HEK293T (cell line): Measurements from ENCODE around the gene INTS2.

ENCODE experiments used
- ARNT ChIP-seq: fragments of 450-650 bp; IDR thresholded peaks from 2 replicates; pipeline ENCODE4 v1.6.1; 2017; ENCODE audit warnings: mild to moderate bottlenecking
- FOXK2 ChIP-seq: fragments of 450-650 bp; IDR thresholded peaks from 2 replicates; pipeline ENCODE4 v1.6.1; 2016; ENCODE audit warnings: mild to moderate bottlenecking
- FOXM1 ChIP-seq: fragments of 450-650 bp; IDR thresholded peaks from 2 replicates; pipeline ENCODE4 v1.6.1; 2017; ENCODE audit warnings: mild to moderate bottlenecking, borderline replicate concordance
- HDGF ChIP-seq: fragments of 450-650 bp; IDR thresholded peaks from 2 replicates; pipeline ENCODE4 v1.6.1; 2017; ENCODE audit warnings: antibody characterized with exemption, borderline replicate concordance
- L3MBTL2 ChIP-seq: fragments of 450-650 bp; conservative IDR thresholded peaks from 2 replicates; pipeline ENCODE4 v1.6.1; 2016; ENCODE audit warnings: mild to moderate bottlenecking
- NFRKB ChIP-seq: fragments of 450-650 bp; IDR thresholded peaks from 2 replicates; pipeline ENCODE4 v1.6.1; 2016; ENCODE audit warnings: mild to moderate bottlenecking, moderate library complexity
- SP1 ChIP-seq: fragments of 450-650 bp; IDR thresholded peaks from 2 replicates; pipeline ENCODE4 v1.6.1; 2017
- SUZ12 ChIP-seq: fragments of 450-650 bp; IDR thresholded peaks from 2 replicates; pipeline ENCODE4 v1.6.1; 2016; ENCODE audit warnings: mild to moderate bottlenecking
- TARDBP ChIP-seq: fragments of 450-650 bp; IDR thresholded peaks from 2 replicates; pipeline ENCODE4 v1.6.1; 2016
- ZNF384 ChIP-seq: fragments of 450-650 bp; IDR thresholded peaks from 2 replicates; pipeline ENCODE4 v1.6.1; 2016

DNA sequence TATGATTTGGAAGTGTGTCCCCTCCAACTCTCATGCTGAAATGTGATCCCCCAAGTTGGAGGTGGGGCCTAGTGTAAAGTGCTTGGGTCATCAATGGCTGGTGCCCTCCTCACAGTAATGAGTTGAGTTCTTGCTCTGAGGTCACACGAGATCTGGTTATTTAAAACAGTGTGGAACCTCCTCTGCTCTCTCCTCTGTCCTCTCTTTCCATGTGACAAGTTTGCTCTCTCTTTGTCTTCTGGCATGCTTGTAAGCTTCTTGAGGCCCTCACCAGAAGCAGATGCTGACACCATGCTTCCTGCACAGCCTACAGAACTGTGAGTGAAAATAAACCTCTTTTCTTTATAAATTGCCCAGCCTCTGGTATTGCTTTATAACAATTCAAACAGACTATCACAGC, 84.3 kb downstream of the INTS2 start:
- TF ChIP-seq L3MBTL2 (no peak), FOXM1 (no peak), FOXK2 (no peak), TARDBP (no peak), SP1 (no peak), HDGF (no peak), SUZ12 (no peak), NFRKB (no peak), ARNT (no peak), ZNF384 (no peak)
